Neuronal stem cell (in vitro differentiated cells): ENCODE results near the gene DRGX.

Source experiments
- DNase-seq: peaks from one replicate; pipeline ENCODE4 v3.0.0-alpha.2; 2013; ENCODE audit warnings: low spot score
- H2AFZ ChIP-seq: one replicate; pipeline ENCODE4 v1.6.1; 2013; ENCODE audit warnings: mild to moderate bottlenecking, low read length, inconsistent platforms
- H2AK5ac ChIP-seq: 2 replicates; pipeline ENCODE4 v1.6.1; 2013; ENCODE audit warnings: low read depth, mild to moderate bottlenecking, inconsistent platforms, low read length, moderate library complexity, mixed read lengths
- H2BK120ac ChIP-seq: 2 replicates; pipeline ENCODE4 v1.6.1; 2013; ENCODE audit warnings: low read depth, mild to moderate bottlenecking, inconsistent platforms, low read length, moderate library complexity, mixed read lengths
- H2BK12ac ChIP-seq: one replicate; pipeline ENCODE4 v1.6.1; 2013; ENCODE audit warnings: low read length, inconsistent platforms
- H2BK15ac ChIP-seq: 2 replicates; pipeline ENCODE4 v1.6.1; 2013; ENCODE audit warnings: mild to moderate bottlenecking, low read length, inconsistent platforms, mixed read lengths
- H2BK5ac ChIP-seq: one replicate; pipeline ENCODE4 v1.6.1; 2013; ENCODE audit warnings: inconsistent platforms, mild to moderate bottlenecking, low read length, moderate library complexity
- H3K14ac ChIP-seq: one replicate; pipeline ENCODE4 v1.6.1; 2013; ENCODE audit warnings: low read length, inconsistent platforms
- H3K18ac ChIP-seq: 2 replicates; pipeline ENCODE4 v1.6.1; 2013; ENCODE audit warnings: low read length, inconsistent platforms
- H3K23ac ChIP-seq: 2 replicates; pipeline ENCODE4 v1.6.1; 2013; ENCODE audit warnings: low read depth, mild to moderate bottlenecking, mixed read lengths, low read length, inconsistent platforms; ENCODE audit not compliant: poor library complexity
- H3K27ac ChIP-seq: replicated peaks from 3 replicates; pipeline ENCODE4 v1.5.1; 2013; ENCODE audit warnings: low read length, inconsistent platforms
- H3K27me3 ChIP-seq, 3 experiments: 2 replicates each; pipeline ENCODE4 v1.6.1; 2013; ENCODE audit warnings: low read length in 3 of 3, mild to moderate bottlenecking in 2 of 3, inconsistent platforms in 1 of 3, low read depth in 1 of 3, mixed read lengths in 1 of 3, moderate library complexity in 1 of 3; ENCODE audit not compliant: control insufficient read depth in 3 of 3, insufficient read depth in 3 of 3
- H3K36me3 ChIP-seq, 2 donors: replicated peaks in 1 of 2; 2 replicates each; pipeline ENCODE4 v1.6.1; 2013; ENCODE audit warnings: low read length in 2 of 2; ENCODE audit not compliant: control insufficient read depth in 2 of 2, insufficient read depth in 2 of 2
- H3K4ac ChIP-seq: 2 replicates; pipeline ENCODE4 v1.6.1; 2013; ENCODE audit warnings: inconsistent platforms, mild to moderate bottlenecking, low read length, moderate library complexity
- H3K4me1 ChIP-seq, 2 donors: 1 replicate in 1 of 2; 2 replicates in 1 of 2; pipeline ENCODE4 v1.6.1; 2013; ENCODE audit warnings: low read length in 2 of 2, low read depth in 1 of 2; ENCODE audit not compliant: control insufficient read depth in 2 of 2, insufficient read depth in 1 of 2
- H3K4me2 ChIP-seq: one replicate; pipeline ENCODE4 v1.6.1; 2013; ENCODE audit warnings: mild to moderate bottlenecking, low read length, inconsistent platforms; ENCODE audit not compliant: insufficient read depth, poor library complexity, severe bottlenecking
- H3K4me3 ChIP-seq, 2 donors: 2 replicates each; pipeline ENCODE4 v1.5.1; 2013; ENCODE audit warnings: low read length in 2 of 2, mild to moderate bottlenecking in 2 of 2, inconsistent platforms in 1 of 2, moderate library complexity in 1 of 2
- H3K79me1 ChIP-seq: one replicate; pipeline ENCODE4 v1.6.1; 2013; ENCODE audit warnings: low read depth, mild to moderate bottlenecking, inconsistent platforms, low read length, moderate library complexity
- H3K9ac ChIP-seq: one replicate; pipeline ENCODE4 v1.6.1; 2013; ENCODE audit warnings: mild to moderate bottlenecking, low read depth, low read length, inconsistent platforms; ENCODE audit not compliant: poor library complexity
- H3K9me3 ChIP-seq, 2 donors: replicated peaks in 1 of 2; 2 replicates each; pipeline versions ENCODE3 to v1.6.1; 2013; ENCODE audit warnings: low read length in 2 of 2, mild to moderate bottlenecking in 2 of 2, inconsistent platforms in 1 of 2, low read depth in 1 of 2, mixed read lengths in 1 of 2, moderate library complexity in 1 of 2; ENCODE audit not compliant: control insufficient read depth in 2 of 2, insufficient read depth in 1 of 2
- H4K8ac ChIP-seq: one replicate; pipeline ENCODE4 v1.6.1; 2013; ENCODE audit warnings: low read depth, mild to moderate bottlenecking, inconsistent platforms, low read length, moderate library complexity
- H4K91ac ChIP-seq: one replicate; pipeline ENCODE4 v1.6.1; 2013; ENCODE audit warnings: low read length, low read depth, mild to moderate bottlenecking, inconsistent platforms; ENCODE audit not compliant: poor library complexity
- WGBS, 2 donors: extraction: QIAGEN DNeasy Blood & Tissue Kit; methylation state at CpG; one replicate each; pipeline ENCODE4 v1.1.7; 2013; ENCODE audit warnings: missing lambda C conversion rate in 2 of 2, mixed read lengths in 1 of 2; ENCODE audit not compliant: insufficient read length in 2 of 2, insufficient replicate concordance in 1 of 2; ENCODE audit errors: extremely low coverage in 2 of 2; 5-methylcytosine and 5-hydroxymethylcytosine counted together

The DRGX gene

GRCh38 chr10:49332333-49332732 lies 63.6 kb downstream of the DRGX start:
- Histone ChIP-seq H4K8ac (no peak overlapping the region), H3K27ac (no peak overlapping the region), H3K4me2 (no peak overlapping the region), H3K79me1 (no peaks in the 10 kb centered on the region), H2BK5ac (no peak overlapping the region), H2BK12ac (no peak overlapping the region), H2AFZ (no peak overlapping the region), H4K91ac (no peak overlapping the region), H3K36me3 (no peaks in the 10 kb centered on the region), H2BK15ac (no peak overlapping the region), H3K27me3 (no peaks in the 10 kb centered on the region), H3K9me3 (no peaks in the 10 kb centered on the region), H3K4ac (no peak overlapping the region), H3K9ac (no peak overlapping the region), H3K18ac (no peak overlapping the region), H3K4me1 (no peaks in the 10 kb centered on the region), H2BK120ac (no peak overlapping the region), H3K23ac (no peak overlapping the region), H3K4me3 (no peak overlapping the region), H3K14ac (no peak overlapping the region), H2AK5ac (no peak overlapping the region)
- no CpG with 5 or more reads among the region's 4 CpGs for WGBS, 2 donors
- DNase-seq: no peak

DNA sequence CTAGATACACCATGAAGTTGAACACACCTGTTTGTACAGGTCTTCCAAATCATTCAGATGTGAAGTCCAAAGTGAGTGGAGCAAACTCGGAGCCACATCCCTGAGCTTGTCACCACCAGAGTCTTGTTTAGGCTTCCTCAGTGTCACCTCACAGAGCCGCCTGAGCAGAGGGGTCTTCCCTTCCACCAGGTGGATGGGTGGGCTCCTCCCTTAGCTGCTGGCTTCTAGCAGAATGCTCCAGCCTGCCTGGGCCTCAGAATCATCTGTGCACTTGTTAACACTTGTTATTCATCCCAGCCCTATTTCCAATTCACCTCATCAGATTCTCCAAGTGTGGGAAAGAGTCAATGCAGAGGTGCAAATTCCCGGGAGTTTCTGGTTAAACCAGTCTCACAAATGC lies 64.5 kb downstream of the DRGX start:
- no CpG with 5 or more reads among the region's 3 CpGs for WGBS, 2 donors
- no peak overlapping the region for H2BK120ac ChIP-seq
- H3K4me1 ChIP-seq: no peaks in the 10 kb centered on the region
- H3K4me2 ChIP-seq: no peak overlapping the region
- H3K18ac ChIP-seq: no peak overlapping the region
- no peak overlapping the region for H3K23ac ChIP-seq
- H2AK5ac ChIP-seq: no peak overlapping the region
- no peak overlapping the region for H3K27ac ChIP-seq
- DNase-seq: no peak
- no peak overlapping the region for H3K4ac ChIP-seq
- no peaks in the 10 kb centered on the region for H3K36me3 ChIP-seq
- H2BK5ac ChIP-seq: no peak overlapping the region
- H3K14ac ChIP-seq: no peak overlapping the region
- H3K27me3 ChIP-seq: no peaks in the 10 kb centered on the region
- H2BK15ac ChIP-seq: no peak overlapping the region
- no peaks in the 10 kb centered on the region for H3K79me1 ChIP-seq
- no peak overlapping the region for H2AFZ ChIP-seq
- H2BK12ac ChIP-seq: no peak overlapping the region
- H4K91ac ChIP-seq: no peak overlapping the region
- no peak overlapping the region for H4K8ac ChIP-seq
- H3K9me3 ChIP-seq: no peaks in the 10 kb centered on the region
- no peak overlapping the region for H3K9ac ChIP-seq
- H3K4me3 ChIP-seq: no peak overlapping the region

- Histone ChIP-seq H3K4me2 (no peak overlapping the region), H3K4ac (no peak overlapping the region), H2BK15ac (no peak overlapping the region), H2AK5ac (no peak overlapping the region), H3K4me3 (no peak overlapping the region), H4K91ac (no peak overlapping the region), H4K8ac (no peak overlapping the region), H3K14ac (no peak overlapping the region), H3K9me3 (no peaks in the 10 kb centered on the region), H3K27ac (no peak overlapping the region), H2BK120ac (no peak overlapping the region), H3K23ac (no peak overlapping the region), H3K27me3 (no peaks in the 10 kb centered on the region), H3K79me1 (no peaks in the 10 kb centered on the region), H3K9ac (no peak overlapping the region), H3K36me3 (no peaks in the 10 kb centered on the region), H3K18ac (no peak overlapping the region), H2AFZ (no peak overlapping the region), H3K4me1 (no peaks in the 10 kb centered on the region), H2BK5ac (no peak overlapping the region), H2BK12ac (no peak overlapping the region)
- DNase-seq: no peak
- no CpG with 5 or more reads among the region's 5 CpGs for WGBS, 2 donors
Observed at GRCh38 chr10:49330127-49330665, 65.7 kb downstream of the DRGX start.

GRCh38 chr10:49329146-49329505 lies 66.8 kb downstream of the DRGX start:
- no peaks in the 10 kb centered on the region for H3K79me1 ChIP-seq
- no peak overlapping the region for H4K91ac ChIP-seq
- H2AFZ ChIP-seq: no peak overlapping the region
- no CpG with 5 or more reads among the region's 4 CpGs for WGBS, 2 donors
- H3K4ac ChIP-seq: no peak overlapping the region
- no peak overlapping the region for H3K4me3 ChIP-seq
- H2BK15ac ChIP-seq: no peak overlapping the region
- H3K14ac ChIP-seq: no peak overlapping the region
- H3K4me1 ChIP-seq: no peaks in the 10 kb centered on the region
- no peak overlapping the region for H3K9ac ChIP-seq
- no peak overlapping the region for H4K8ac ChIP-seq
- H2AK5ac ChIP-seq: no peak overlapping the region
- H3K27me3 ChIP-seq: no peaks in the 10 kb centered on the region
- H3K36me3 ChIP-seq: no peaks in the 10 kb centered on the region
- H3K23ac ChIP-seq: no peak overlapping the region
- peak overlapping the region; percentile 25 for H2BK120ac ChIP-seq
- no peaks in the 10 kb centered on the region for H3K9me3 ChIP-seq
- no peak overlapping the region for H3K18ac ChIP-seq
- no peak overlapping the region for H3K4me2 ChIP-seq
- H3K27ac ChIP-seq: no peak overlapping the region
- no peak overlapping the region for H2BK12ac ChIP-seq
- no peak for DNase-seq
- no peak overlapping the region for H2BK5ac ChIP-seq
